H9 (cell line): ENCODE measurements around the gene NUMA1. TPM values are rescaled to one million over a fixed set of nuclear protein-coding genes. Genes with fewer than 3 reads are reported as not detected.
A peak's percentile ranks its signal among the peaks of the same experiment; 100 is the strongest.

Experiments used
- DNase-seq: peaks from one replicate; pipeline ENCODE4 v3.0.0-alpha.2; 2017
- H2AFZ ChIP-seq: one replicate; pipeline ENCODE4 v1.6.1; 2013; ENCODE audit warnings: mild to moderate bottlenecking, low read length, control low read depth, moderate library complexity
- H2AK5ac ChIP-seq: 2 replicates; pipeline ENCODE4 v1.6.1; 2013; ENCODE audit warnings: low read length, control low read depth, mixed read lengths; ENCODE audit not compliant: insufficient read length
- H2BK120ac ChIP-seq: one replicate; pipeline ENCODE4 v1.6.1; 2013; ENCODE audit warnings: low read depth, mild to moderate bottlenecking, low read length, control low read depth, inconsistent platforms; ENCODE audit not compliant: poor library complexity, severe bottlenecking
- H2BK12ac ChIP-seq: 2 replicates; pipeline ENCODE4 v1.6.1; 2013; ENCODE audit warnings: low read length, control low read depth, mixed read lengths, low read depth; ENCODE audit not compliant: insufficient read length
- H2BK15ac ChIP-seq: 2 replicates; pipeline ENCODE4 v1.6.1; 2013; ENCODE audit warnings: low read depth, low read length, control low read depth
- H2BK20ac ChIP-seq: one replicate; pipeline ENCODE4 v1.6.1; 2013; ENCODE audit warnings: low read depth, mild to moderate bottlenecking, low read length, control low read depth, inconsistent platforms; ENCODE audit not compliant: poor library complexity, severe bottlenecking
- H2BK5ac ChIP-seq: 2 replicates; pipeline ENCODE4 v1.6.1; 2013; ENCODE audit warnings: low read length, control low read depth, mixed read lengths; ENCODE audit not compliant: insufficient read length
- H3K14ac ChIP-seq: 2 replicates; pipeline ENCODE4 v1.6.1; 2013; ENCODE audit warnings: low read length, control low read depth; ENCODE audit not compliant: insufficient read depth
- H3K18ac ChIP-seq: 2 replicates; pipeline ENCODE4 v1.6.1; 2013; ENCODE audit warnings: low read depth, mild to moderate bottlenecking, mixed read lengths, low read length, control low read depth; ENCODE audit not compliant: insufficient read length
- H3K23ac ChIP-seq: 2 replicates; pipeline ENCODE4 v1.6.1; 2013; ENCODE audit warnings: low read length, control low read depth, mixed read lengths, low read depth; ENCODE audit not compliant: insufficient read length
- H3K23me2 ChIP-seq: 2 replicates; pipeline ENCODE4 v1.6.1; 2013; ENCODE audit warnings: low read depth, mild to moderate bottlenecking, mixed read lengths, low read length, control low read depth; ENCODE audit not compliant: insufficient read length, poor library complexity, severe bottlenecking
- H3K27ac ChIP-seq: 2 replicates; pipeline ENCODE4 v1.5.1; 2013; ENCODE audit warnings: low read length, control low read depth, mixed read lengths, low read depth; ENCODE audit not compliant: insufficient read length
- H3K27me3 ChIP-seq: 2 replicates; pipeline ENCODE4 v1.6.1; 2013; ENCODE audit warnings: low read length, control low read depth, inconsistent platforms; ENCODE audit not compliant: insufficient read depth
- H3K4ac ChIP-seq: 2 replicates; pipeline ENCODE4 v1.6.1; 2013; ENCODE audit warnings: low read depth, mild to moderate bottlenecking, control low read depth, inconsistent platforms, low read length, moderate library complexity
- H3K4me1 ChIP-seq: 2 replicates; pipeline ENCODE4 v1.6.1; 2013; ENCODE audit warnings: low read length, control low read depth, inconsistent platforms; ENCODE audit not compliant: insufficient read depth
- H3K4me2 ChIP-seq: 2 replicates; pipeline ENCODE4 v1.6.1; 2013; ENCODE audit warnings: low read length, control low read depth, mixed read lengths; ENCODE audit not compliant: insufficient read length, insufficient read depth
- H3K56ac ChIP-seq: 2 replicates; pipeline ENCODE4 v1.6.1; 2013; ENCODE audit warnings: low read depth, mild to moderate bottlenecking, mixed read lengths, low read length, control low read depth; ENCODE audit not compliant: insufficient read length
- H3K79me1 ChIP-seq: 2 replicates; pipeline ENCODE4 v1.6.1; 2013; ENCODE audit warnings: low read depth, mild to moderate bottlenecking, moderate library complexity, low read length, control low read depth, inconsistent platforms; ENCODE audit not compliant: insufficient read depth, poor library complexity, severe bottlenecking
- H3K79me2 ChIP-seq: 2 replicates; pipeline ENCODE4 v1.6.1; 2013; ENCODE audit warnings: low read length, control low read depth, inconsistent platforms; ENCODE audit not compliant: insufficient read depth
- H3K9ac ChIP-seq: 2 replicates; pipeline ENCODE4 v1.6.1; 2013; ENCODE audit warnings: low read length, control low read depth, mixed read lengths; ENCODE audit not compliant: insufficient read length; ENCODE audit errors: extremely low read depth
- H3K9me3 ChIP-seq: one replicate; pipeline ENCODE4 v1.6.1; 2013; ENCODE audit warnings: low read depth, low read length, inconsistent platforms; ENCODE audit not compliant: control insufficient read depth
- H3T11ph ChIP-seq: one replicate; pipeline ENCODE4 v1.6.1; 2013; ENCODE audit warnings: mild to moderate bottlenecking, low read length, control low read depth, inconsistent platforms
- H4K20me1 ChIP-seq: one replicate; pipeline ENCODE4 v1.6.1; 2013; ENCODE audit not compliant: control insufficient read depth, insufficient read length, insufficient read depth
- H4K5ac ChIP-seq: 2 replicates; pipeline ENCODE4 v1.6.1; 2013; ENCODE audit warnings: low read depth, mild to moderate bottlenecking, mixed read lengths, low read length, control low read depth; ENCODE audit not compliant: insufficient read length
- H4K8ac ChIP-seq: replicated peaks from 2 replicates; pipeline ENCODE4 v1.6.1; 2013; ENCODE audit warnings: low read length, control low read depth, mixed read lengths, low read depth; ENCODE audit not compliant: insufficient read length
- H4K91ac ChIP-seq: 2 replicates; pipeline ENCODE4 v1.6.1; 2013; ENCODE audit warnings: low read depth, mild to moderate bottlenecking, moderate library complexity, mixed read lengths, low read length, control low read depth; ENCODE audit not compliant: insufficient read length
- H3K27ac Mint-ChIP-seq, 3 experiments: 2 replicates in 2 of 3; 3 replicates in 1 of 3; pipeline ENCODE4 v1.8.0; 2020 to 2021; ENCODE audit warnings: mixed read lengths in 3 of 3, mild to moderate bottlenecking in 1 of 3, moderate library complexity in 1 of 3
- H3K27me3 Mint-ChIP-seq: 2 replicates; pipeline ENCODE4 v1.8.0; 2021; ENCODE audit warnings: low read depth, mild to moderate bottlenecking, moderate library complexity, mixed read lengths
- H3K36me3 Mint-ChIP-seq, 3 experiments: 2 replicates in 2 of 3; 3 replicates in 1 of 3; pipeline ENCODE4 v1.8.0; 2020 to 2021; ENCODE audit warnings: low read depth in 3 of 3, mixed read lengths in 3 of 3; ENCODE audit not compliant: insufficient read depth in 1 of 3
- H3K4me1 Mint-ChIP-seq, 2 experiments: 2 replicates each; pipeline ENCODE4 v1.8.0; 2020; ENCODE audit warnings: mixed read lengths in 2 of 2
- H3K4me3 Mint-ChIP-seq, 2 experiments: 2 replicates in 1 of 2; 3 replicates in 1 of 2; pipeline ENCODE4 v1.8.0; 2020 to 2021; ENCODE audit warnings: mild to moderate bottlenecking in 2 of 2, mixed read lengths in 2 of 2, moderate library complexity in 1 of 2
- H3K9me3 Mint-ChIP-seq, 2 experiments: 2 replicates in 1 of 2; 3 replicates in 1 of 2; pipeline ENCODE4 v1.8.0; 2020; ENCODE audit warnings: mild to moderate bottlenecking in 2 of 2, mixed read lengths in 2 of 2, moderate library complexity in 1 of 2
- WGBS: extraction: QIAGEN DNeasy Blood & Tissue Kit; methylation state at CpG from one replicate; pipeline ENCODE4 v1.1.7; 2013; ENCODE audit warnings: missing lambda C conversion rate, low lambda C conversion rate, mixed read lengths; ENCODE audit not compliant: insufficient read length; ENCODE audit errors: extremely low coverage; 5-methylcytosine and 5-hydroxymethylcytosine counted together
- total RNA-seq: library from RNA; stranded (reverse); gene quantifications from 2 replicates; pipeline ENCODE4 v1.2.1, GENCODE V29; 2021
- TF ChIP-seq, protein P1 (sequence below): fragments of 200-600 bp; sonication (generic); conservative IDR thresholded peaks from 3 replicates; pipeline ENCODE4 v1.8.0; 2021; ENCODE audit warnings: antibody characterized with exemption, mild to moderate bottlenecking

Gene NUMA1
- total RNA-seq, 1 experiment from 2014 or later, result 136 TPM

DNA sequence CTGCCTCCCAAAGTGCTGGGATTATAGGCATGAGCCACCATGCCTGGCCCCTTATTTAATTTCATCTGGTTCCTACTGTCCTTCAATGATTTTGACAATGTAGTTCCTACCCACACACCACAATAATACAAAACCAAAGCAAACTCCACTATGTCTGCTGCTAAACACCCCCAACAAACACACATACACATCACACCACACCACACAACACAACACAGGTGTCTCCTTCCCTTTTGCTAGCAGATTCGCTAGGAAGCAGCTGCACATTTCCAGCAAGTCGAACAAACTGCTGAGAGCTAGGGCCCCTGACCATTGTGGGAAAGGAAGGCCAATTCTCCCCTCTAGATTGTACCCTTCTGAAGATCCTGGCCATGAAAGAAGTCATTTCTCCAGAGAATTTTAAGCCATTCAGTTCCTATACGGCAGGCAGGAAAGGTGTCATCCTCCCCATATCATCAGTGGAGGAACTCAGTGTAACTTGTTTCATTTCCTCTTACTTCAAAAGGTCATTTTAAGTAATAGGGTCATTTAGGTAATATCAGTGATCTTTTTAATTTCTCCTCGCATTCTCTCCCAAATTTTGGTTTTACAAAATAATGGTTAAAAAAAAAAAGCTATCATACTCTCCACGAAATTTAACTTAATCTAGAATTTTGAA lies 18.5 kb downstream of the NUMA1 start:
- H2BK12ac ChIP-seq, result no peak overlapping the region
- no peaks in the 10 kb centered on the region for H3K9me3 Mint-ChIP-seq
- H3K4ac ChIP-seq, result no peak overlapping the region
- no peak overlapping the region for H2BK20ac ChIP-seq
- no peak overlapping the region for H3K4me2 ChIP-seq
- H2BK120ac ChIP-seq, result no peak overlapping the region
- no peaks in the 10 kb centered on the region for H4K20me1 ChIP-seq
- H3K9ac ChIP-seq, result no peak overlapping the region
- no peak overlapping the region for H4K5ac ChIP-seq
- H3K27me3 Mint-ChIP-seq, result no peaks in the 10 kb centered on the region
- no CpG with 5 or more reads among the region's 5 CpGs for WGBS
- no peaks in the 10 kb centered on the region for H3K4me1 Mint-ChIP-seq
- H3K27me3 ChIP-seq, result no peaks in the 10 kb centered on the region
- no peaks in the 10 kb centered on the region for H3K9me3 ChIP-seq
- no peak overlapping the region for H2BK15ac ChIP-seq
- DNase-seq, result no peak
- H3K36me3 Mint-ChIP-seq, result peaks cover 0 to 16% (median 16%) of the 10 kb centered on the region in 3 experiments; a peak in 5 of 7 replicates
- H3K56ac ChIP-seq, result no peak overlapping the region
- no peak overlapping the region for H2BK5ac ChIP-seq
- H3K23ac ChIP-seq, result no peak overlapping the region
- H3K18ac ChIP-seq, result no peak overlapping the region
- no peaks in the 10 kb centered on the region for H3K79me2 ChIP-seq
- no peaks in the 10 kb centered on the region for H3K23me2 ChIP-seq
- no peaks in the 10 kb centered on the region for H3K79me1 ChIP-seq
- H3K4me3 Mint-ChIP-seq, result no peak overlapping the region
- no peak overlapping the region for H3K27ac ChIP-seq
- H3K14ac ChIP-seq, result no peak overlapping the region
- no peak overlapping the region for H4K91ac ChIP-seq
- H3K4me1 ChIP-seq, result no peaks in the 10 kb centered on the region
- peak overlapping the region in 2 of 3 experiments; percentile 49 to 50; a peak in 3 of 7 replicates for H3K27ac Mint-ChIP-seq
- H4K8ac ChIP-seq, result no peak overlapping the region
- H2AFZ ChIP-seq, result no peak overlapping the region
- TF ChIP-seq, protein P1, sequence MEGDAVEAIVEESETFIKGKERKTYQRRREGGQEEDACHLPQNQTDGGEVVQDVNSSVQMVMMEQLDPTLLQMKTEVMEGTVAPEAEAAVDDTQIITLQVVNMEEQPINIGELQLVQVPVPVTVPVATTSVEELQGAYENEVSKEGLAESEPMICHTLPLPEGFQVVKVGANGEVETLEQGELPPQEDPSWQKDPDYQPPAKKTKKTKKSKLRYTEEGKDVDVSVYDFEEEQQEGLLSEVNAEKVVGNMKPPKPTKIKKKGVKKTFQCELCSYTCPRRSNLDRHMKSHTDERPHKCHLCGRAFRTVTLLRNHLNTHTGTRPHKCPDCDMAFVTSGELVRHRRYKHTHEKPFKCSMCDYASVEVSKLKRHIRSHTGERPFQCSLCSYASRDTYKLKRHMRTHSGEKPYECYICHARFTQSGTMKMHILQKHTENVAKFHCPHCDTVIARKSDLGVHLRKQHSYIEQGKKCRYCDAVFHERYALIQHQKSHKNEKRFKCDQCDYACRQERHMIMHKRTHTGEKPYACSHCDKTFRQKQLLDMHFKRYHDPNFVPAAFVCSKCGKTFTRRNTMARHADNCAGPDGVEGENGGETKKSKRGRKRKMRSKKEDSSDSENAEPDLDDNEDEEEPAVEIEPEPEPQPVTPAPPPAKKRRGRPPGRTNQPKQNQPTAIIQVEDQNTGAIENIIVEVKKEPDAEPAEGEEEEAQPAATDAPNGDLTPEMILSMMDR, result no peak
- no peak overlapping the region for H2AK5ac ChIP-seq
- H3T11ph ChIP-seq, result no peak overlapping the region
